ENCODE data around the gene PALLD.

DNA sequence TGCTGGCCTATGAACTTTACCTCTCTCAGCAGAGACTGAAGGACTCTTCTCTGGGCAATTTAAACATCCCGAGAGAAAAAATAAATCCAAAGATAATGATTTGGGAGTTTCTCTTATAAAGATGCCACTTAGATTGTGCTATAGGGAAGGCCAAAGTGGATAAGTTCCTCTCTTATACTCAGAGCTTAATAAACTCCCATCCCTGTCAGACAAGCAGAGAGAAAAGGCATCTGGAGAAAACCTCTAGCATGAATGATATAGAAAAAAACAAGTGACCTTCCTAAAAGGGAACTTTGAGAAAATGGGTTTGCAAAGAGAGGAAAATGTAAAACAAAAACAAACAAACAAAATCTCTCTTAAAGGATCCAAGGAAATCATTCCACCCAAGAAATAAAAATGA, 199.4 kb downstream of the PALLD start:
- TF ChIP-seq, protein P1, sequence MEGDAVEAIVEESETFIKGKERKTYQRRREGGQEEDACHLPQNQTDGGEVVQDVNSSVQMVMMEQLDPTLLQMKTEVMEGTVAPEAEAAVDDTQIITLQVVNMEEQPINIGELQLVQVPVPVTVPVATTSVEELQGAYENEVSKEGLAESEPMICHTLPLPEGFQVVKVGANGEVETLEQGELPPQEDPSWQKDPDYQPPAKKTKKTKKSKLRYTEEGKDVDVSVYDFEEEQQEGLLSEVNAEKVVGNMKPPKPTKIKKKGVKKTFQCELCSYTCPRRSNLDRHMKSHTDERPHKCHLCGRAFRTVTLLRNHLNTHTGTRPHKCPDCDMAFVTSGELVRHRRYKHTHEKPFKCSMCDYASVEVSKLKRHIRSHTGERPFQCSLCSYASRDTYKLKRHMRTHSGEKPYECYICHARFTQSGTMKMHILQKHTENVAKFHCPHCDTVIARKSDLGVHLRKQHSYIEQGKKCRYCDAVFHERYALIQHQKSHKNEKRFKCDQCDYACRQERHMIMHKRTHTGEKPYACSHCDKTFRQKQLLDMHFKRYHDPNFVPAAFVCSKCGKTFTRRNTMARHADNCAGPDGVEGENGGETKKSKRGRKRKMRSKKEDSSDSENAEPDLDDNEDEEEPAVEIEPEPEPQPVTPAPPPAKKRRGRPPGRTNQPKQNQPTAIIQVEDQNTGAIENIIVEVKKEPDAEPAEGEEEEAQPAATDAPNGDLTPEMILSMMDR (IDR thresholded peaks at IDR 0.05; ENCODE audit: low read length), result no peak
- TF ChIP-seq EZH2 (optimal IDR thresholded peaks at IDR 0.05; ENCODE audit: low read depth, low read length), result no peak
